ENCODE measurements around the gene ZSWIM3. TPM values are rescaled to one million over a fixed set of nuclear protein-coding genes. Genes with fewer than 3 reads are reported as not detected.

ZSWIM3 gene
- total RNA-seq, 1 donor from 2014 or later, result 4.8 TPM

DNA sequence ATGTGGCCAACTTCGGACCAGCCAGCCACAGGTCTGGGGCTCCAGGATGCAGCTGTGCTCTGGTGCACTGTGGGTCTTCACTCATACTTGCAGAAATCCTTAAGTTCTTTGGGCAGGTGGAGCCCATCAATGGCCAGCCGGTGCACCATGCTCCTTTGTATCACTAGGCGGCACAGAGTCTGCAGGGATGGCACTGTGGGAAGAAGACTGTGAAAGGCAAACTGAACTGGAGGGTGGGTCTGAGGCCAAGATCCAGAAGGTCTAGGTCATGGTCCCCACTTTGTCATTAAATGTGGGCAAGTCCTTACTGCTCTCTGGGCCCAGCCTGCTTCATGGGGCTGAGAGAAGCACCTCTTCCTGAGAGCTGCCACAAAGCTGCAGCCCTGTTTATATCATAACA lies 31.3 kb downstream of the ZSWIM3 start:
- Mint-ChIP-seq H3K9me3 (no peaks in the 10 kb centered on the region), H3K27ac (ENCODE audit: unreplicated experiment) (no peak overlapping the region), H3K4me1 (peaks cover 18% of the 10 kb centered on the region), H3K36me3 (ENCODE audit: low read depth) (peaks cover 2% of the 10 kb centered on the region), H3K4me3 (peak overlapping the region; percentile 51), H3K27me3 (ENCODE audit: low read depth) (peaks cover 14% of the 10 kb centered on the region)
- no peak for DNase-seq (ENCODE audit: low read depth, low spot score)
- TF ChIP-seq, protein P1, sequence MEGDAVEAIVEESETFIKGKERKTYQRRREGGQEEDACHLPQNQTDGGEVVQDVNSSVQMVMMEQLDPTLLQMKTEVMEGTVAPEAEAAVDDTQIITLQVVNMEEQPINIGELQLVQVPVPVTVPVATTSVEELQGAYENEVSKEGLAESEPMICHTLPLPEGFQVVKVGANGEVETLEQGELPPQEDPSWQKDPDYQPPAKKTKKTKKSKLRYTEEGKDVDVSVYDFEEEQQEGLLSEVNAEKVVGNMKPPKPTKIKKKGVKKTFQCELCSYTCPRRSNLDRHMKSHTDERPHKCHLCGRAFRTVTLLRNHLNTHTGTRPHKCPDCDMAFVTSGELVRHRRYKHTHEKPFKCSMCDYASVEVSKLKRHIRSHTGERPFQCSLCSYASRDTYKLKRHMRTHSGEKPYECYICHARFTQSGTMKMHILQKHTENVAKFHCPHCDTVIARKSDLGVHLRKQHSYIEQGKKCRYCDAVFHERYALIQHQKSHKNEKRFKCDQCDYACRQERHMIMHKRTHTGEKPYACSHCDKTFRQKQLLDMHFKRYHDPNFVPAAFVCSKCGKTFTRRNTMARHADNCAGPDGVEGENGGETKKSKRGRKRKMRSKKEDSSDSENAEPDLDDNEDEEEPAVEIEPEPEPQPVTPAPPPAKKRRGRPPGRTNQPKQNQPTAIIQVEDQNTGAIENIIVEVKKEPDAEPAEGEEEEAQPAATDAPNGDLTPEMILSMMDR (conservative IDR thresholded peaks at IDR 0.05), result no peak

DNA sequence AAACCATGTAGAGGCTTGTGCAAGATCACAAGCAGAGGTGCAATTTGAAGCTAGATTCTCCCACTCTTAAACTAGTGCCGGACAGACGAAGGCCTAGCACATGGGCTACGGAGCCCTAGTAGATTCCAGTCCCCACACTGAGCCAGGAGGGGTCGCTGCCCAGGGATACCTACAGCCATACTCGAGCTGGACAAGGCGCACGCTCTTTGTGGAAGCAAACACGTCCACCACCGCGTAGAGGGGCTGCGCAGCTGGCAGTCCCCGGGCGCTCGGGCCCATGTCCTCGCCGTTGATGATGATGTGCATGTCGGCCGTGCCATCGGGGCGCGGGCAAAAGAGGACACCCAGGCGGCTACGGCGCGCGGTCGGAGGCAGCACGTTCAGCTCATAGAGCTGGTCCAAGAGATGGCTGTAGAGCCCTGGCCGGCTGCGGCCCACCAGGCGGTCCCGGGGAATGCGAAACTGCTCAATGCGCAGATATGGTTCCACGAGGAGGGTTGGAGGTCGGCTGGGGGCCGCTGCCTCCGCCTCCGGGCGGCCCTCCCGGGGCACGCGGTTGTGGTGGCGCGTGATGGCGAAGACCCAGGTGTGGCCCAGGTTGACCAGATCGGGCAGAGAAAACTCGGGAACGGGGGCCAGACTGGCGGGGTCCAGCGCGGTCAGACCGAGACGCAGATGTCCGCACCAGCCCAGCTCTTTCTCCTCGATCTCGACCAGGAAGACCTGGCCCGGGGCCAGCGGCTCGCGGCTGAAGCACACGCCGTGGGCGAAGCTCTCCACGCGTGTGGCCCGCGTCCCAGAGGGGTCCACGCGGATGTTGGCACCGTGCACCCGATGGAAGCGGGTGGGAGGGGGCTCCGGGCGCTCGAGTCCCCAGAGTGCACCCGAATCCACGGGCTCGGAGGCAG lies 32.9 kb downstream of the ZSWIM3 start:
- H3K36me3 Mint-ChIP-seq (ENCODE audit: low read depth), result no peaks in the 10 kb centered on the region
- peaks cover 14% of the 10 kb centered on the region for H3K27me3 Mint-ChIP-seq (ENCODE audit: low read depth)
- no peaks in the 10 kb centered on the region for H3K9me3 Mint-ChIP-seq
- DNase-seq (ENCODE audit: low read depth, low spot score), result peak; percentile 80
- H3K27ac Mint-ChIP-seq (ENCODE audit: unreplicated experiment), result peak overlapping the region; percentile 84
- peak overlapping the region; percentile 97 for H3K4me3 Mint-ChIP-seq
- TF ChIP-seq, protein P1 (conservative IDR thresholded peaks at IDR 0.05), result peak; percentile 77
- peaks cover 24% of the 10 kb centered on the region for H3K4me1 Mint-ChIP-seq

DNA sequence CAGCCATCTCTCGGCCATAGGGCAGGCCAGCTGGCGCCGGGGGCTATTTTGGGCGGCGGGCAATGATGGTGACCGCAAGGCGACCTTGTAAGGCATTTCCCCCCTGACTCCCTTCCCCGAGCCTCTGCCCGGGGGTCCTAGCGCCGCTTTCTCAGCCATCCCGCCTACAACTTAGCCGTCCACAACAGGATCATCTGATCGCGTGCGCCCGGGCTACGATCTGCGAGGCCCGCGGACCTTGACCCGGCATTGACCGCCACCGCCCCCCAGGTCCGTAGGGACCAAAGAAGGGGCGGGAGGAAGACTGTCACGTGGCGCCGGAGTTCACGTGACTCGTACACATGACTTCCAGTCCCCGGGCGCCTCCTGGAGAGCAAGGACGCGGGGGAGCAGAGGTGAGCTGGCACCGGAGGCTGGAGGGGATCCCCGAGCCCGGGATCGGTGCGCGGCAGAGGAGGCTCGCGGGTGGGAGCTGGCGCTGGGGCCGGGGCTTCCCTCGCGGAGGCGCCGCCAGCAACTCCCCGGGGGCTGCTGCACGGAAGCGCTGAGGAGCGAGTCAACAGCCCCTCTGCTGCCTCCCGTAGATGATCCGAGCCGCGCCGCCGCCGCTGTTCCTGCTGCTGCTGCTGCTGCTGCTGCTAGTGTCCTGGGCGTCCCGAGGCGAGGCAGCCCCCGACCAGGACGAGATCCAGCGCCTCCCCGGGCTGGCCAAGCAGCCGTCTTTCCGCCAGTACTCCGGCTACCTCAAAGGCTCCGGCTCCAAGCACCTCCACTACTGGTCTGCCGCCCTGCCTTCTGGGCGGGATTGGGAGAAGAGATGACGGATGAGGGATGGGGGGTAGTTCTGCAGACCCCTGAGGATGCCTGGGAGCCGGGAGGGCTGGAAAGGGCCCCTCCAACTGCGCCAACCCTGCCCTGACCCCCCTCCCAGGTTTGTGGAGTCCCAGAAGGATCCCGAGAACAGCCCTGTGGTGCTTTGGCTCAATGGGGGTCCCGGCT lies 33.9 kb downstream of the ZSWIM3 start, which contains the start of the genes CTSA and NEURL2:
CTSA (plus strand) TSS at position 351 of the 999 bp plus-strand sequence; CDS start at position 585, 234 bp downstream.
NEURL2 (minus strand) TSS at position 224 of the 999 bp plus-strand sequence; CDS start at position 7, 217 bp downstream.
- H3K27me3 Mint-ChIP-seq (ENCODE audit: low read depth), result peaks cover 14% of the 10 kb centered on the region
- peak within 1 kb of the TSS; percentile 97 for H3K4me3 Mint-ChIP-seq
- TF ChIP-seq, protein P1 (conservative IDR thresholded peaks at IDR 0.05), result no peak
- H3K4me1 Mint-ChIP-seq, result peaks cover 24% of the 10 kb centered on the region
- peak within 1 kb of the TSS; percentile 92 for H3K27ac Mint-ChIP-seq (ENCODE audit: unreplicated experiment)
- H3K36me3 Mint-ChIP-seq (ENCODE audit: low read depth), result no peaks in the 10 kb centered on the region
- DNase-seq (ENCODE audit: low read depth, low spot score), result peak; percentile 83
- no peaks in the 10 kb centered on the region for H3K9me3 Mint-ChIP-seq

DNA sequence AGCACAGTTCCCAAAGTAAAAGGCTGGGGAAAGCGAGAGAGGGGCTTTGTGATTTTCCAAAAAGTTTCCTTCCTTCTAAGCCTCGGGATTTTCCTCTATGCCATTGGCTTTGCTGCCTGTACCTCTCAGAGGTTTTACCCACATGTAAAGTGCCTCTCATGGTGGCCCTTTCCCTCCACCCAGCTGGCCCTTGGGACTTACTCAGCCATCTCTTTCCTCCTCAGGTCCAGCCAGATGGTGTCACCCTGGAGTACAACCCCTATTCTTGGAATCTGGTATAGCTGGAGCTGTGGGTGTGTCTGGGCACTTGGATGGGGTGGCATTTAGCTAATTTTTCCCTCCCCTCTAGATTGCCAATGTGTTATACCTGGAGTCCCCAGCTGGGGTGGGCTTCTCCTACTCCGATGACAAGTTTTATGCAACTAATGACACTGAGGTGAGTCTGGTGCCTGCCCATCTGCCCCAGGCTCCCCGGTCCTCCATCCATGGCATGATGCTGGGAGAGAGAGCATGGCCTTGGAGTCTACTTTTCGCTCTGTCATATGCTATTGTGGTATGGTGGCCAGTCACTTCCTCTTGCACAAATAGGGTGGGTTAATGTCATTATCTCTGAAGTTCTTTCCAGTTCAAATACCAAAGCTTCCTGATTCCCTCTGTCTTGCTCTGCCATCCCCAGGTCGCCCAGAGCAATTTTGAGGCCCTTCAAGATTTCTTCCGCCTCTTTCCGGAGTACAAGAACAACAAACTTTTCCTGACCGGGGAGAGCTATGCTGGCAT lies 34.8 kb downstream of the ZSWIM3 start:
- Mint-ChIP-seq H3K27ac (ENCODE audit: unreplicated experiment) (no peak overlapping the region), H3K27me3 (ENCODE audit: low read depth) (peaks cover 14% of the 10 kb centered on the region), H3K36me3 (ENCODE audit: low read depth) (no peaks in the 10 kb centered on the region), H3K9me3 (no peaks in the 10 kb centered on the region), H3K4me1 (peaks cover 24% of the 10 kb centered on the region), H3K4me3 (peak overlapping the region; percentile 97)
- TF ChIP-seq, protein P1 (conservative IDR thresholded peaks at IDR 0.05), result peak; percentile 13
- DNase-seq (ENCODE audit: low read depth, low spot score), result no peak
